ENCODE results near the gene RNF4. TPM values are rescaled to one million over a fixed set of nuclear protein-coding genes. Genes with fewer than 3 reads are reported as not detected.
"Not testable (repeated sequence)": the region's sequence is repeated elsewhere in the genome, so short reads cannot be mapped to it uniquely, and the experiment has no call there.

The RNF4 gene
- total RNA-seq, 1 donor from 2014 or later: 29.2 TPM

DNA sequence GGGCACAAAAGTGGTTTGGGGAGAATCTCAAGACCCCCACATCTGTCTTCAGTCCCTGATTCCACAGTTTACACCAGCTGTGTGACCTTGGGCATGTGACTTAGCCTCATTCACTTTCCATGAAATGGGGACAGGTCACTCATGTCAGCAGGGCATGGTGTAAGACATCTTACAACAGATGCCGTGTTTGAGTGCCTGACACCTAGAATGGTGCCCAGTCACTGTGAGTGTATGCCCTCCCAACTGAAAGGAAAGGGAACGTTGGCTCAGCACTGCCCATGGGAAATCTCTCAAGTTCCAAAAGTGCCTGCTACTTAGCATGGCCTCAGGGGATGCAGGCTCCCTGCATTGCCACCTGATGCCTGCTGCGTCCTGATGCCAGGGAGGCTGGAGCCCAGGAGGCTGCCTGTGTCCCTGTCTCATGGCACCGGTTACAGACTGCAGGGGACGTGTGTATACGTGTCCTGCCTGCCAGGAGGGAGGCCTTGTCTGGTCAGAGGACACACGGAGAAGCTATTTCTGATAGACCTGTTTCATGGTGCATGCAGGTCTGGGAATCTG is 32.2 kb downstream of the RNF4 start:
- Histone ChIP-seq H3K9me3 (ENCODE audit: control insufficient read depth in 3 of 3, low read length in 3 of 3) (no peaks in the 10 kb centered on the region), H3K9ac (ENCODE audit: low read depth in 1 of 3, low read length in 3 of 3) (no peak overlapping the region), H3K36me3 (ENCODE audit: control insufficient read depth in 3 of 3, insufficient read depth in 3 of 3, low read length in 3 of 3) (peaks cover 23 to 35% (median 33%) of the 10 kb centered on the region in 3 donors), H3K4me3 (ENCODE audit: low read length in 3 of 3) (no peak overlapping the region), H3K27ac (ENCODE audit: low read depth, low read length) (no peak overlapping the region), H3K27me3 (ENCODE audit: control insufficient read depth in 3 of 3, insufficient read depth in 3 of 3, low read length in 3 of 3) (no peaks in the 10 kb centered on the region), H3K4me1 (ENCODE audit: control insufficient read depth in 3 of 3, insufficient read depth in 3 of 3, low read length in 3 of 3) (peaks cover 3 to 8% (median 4%) of the 10 kb centered on the region in 3 donors)

- Histone ChIP-seq H3K4me1 (ENCODE audit: control insufficient read depth in 3 of 3, insufficient read depth in 3 of 3, low read length in 3 of 3) (peaks cover 3 to 8% (median 4%) of the 10 kb centered on the region in 3 donors), H3K4me3 (ENCODE audit: low read length in 3 of 3) (no peak overlapping the region), H3K9me3 (ENCODE audit: control insufficient read depth in 3 of 3, low read length in 3 of 3) (no peaks in the 10 kb centered on the region), H3K27ac (ENCODE audit: low read depth, low read length) (no peak overlapping the region), H3K9ac (ENCODE audit: low read depth in 1 of 3, low read length in 3 of 3) (no peak overlapping the region), H3K36me3 (ENCODE audit: control insufficient read depth in 3 of 3, insufficient read depth in 3 of 3, low read length in 3 of 3) (peaks cover 20 to 37% (median 33%) of the 10 kb centered on the region in 3 donors), H3K27me3 (ENCODE audit: control insufficient read depth in 3 of 3, insufficient read depth in 3 of 3, low read length in 3 of 3) (no peaks in the 10 kb centered on the region)
Observed at GRCh38 chr4:2503809-2504208, 34.9 kb downstream of the RNF4 start.

DNA sequence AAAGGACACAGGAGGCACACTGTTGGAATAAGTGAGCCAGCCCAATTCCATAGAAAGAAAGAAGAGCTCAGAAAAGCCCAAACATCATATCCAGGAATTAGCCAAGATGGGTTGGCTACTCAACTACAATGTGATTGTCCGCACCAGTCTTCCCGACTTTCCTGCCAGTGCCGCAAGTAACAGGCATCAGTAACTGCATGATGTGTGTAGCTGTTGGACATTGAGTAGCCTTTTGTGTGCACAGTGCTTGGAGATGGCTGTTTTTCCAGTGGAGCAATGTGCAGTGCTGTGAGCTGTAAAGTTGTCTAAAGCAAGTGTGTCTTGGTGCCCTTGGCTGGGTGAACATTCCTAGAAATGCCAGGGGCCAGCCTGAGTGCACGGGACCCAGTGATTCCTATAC is 38.4 kb downstream of the RNF4 start:
- Histone ChIP-seq H3K4me1 (ENCODE audit: control insufficient read depth in 3 of 3, insufficient read depth in 3 of 3, low read length in 3 of 3) (no peaks in the 10 kb centered on the region), H3K4me3 (ENCODE audit: low read length in 3 of 3) (no peak overlapping the region), H3K9me3 (ENCODE audit: control insufficient read depth in 3 of 3, low read length in 3 of 3) (no peaks in the 10 kb centered on the region), H3K27ac (ENCODE audit: low read depth, low read length) (no peak overlapping the region), H3K27me3 (ENCODE audit: control insufficient read depth in 3 of 3, insufficient read depth in 3 of 3, low read length in 3 of 3) (no peaks in the 10 kb centered on the region), H3K9ac (ENCODE audit: low read depth in 1 of 3, low read length in 3 of 3) (no peak overlapping the region), H3K36me3 (ENCODE audit: control insufficient read depth in 3 of 3, insufficient read depth in 3 of 3, low read length in 3 of 3) (peaks cover 21 to 23% (median 22%) of the 10 kb centered on the region in 3 donors)

- Histone ChIP-seq H3K9me3 (ENCODE audit: control insufficient read depth in 3 of 3, low read length in 3 of 3) (no peaks in the 10 kb centered on the region), H3K27me3 (ENCODE audit: control insufficient read depth in 3 of 3, insufficient read depth in 3 of 3, low read length in 3 of 3) (no peaks in the 10 kb centered on the region), H3K27ac (ENCODE audit: low read depth, low read length) (no peak overlapping the region), H3K9ac (ENCODE audit: low read depth in 1 of 3, low read length in 3 of 3) (no peak overlapping the region), H3K4me3 (ENCODE audit: low read length in 3 of 3) (no peak overlapping the region), H3K4me1 (ENCODE audit: control insufficient read depth in 3 of 3, insufficient read depth in 3 of 3, low read length in 3 of 3) (no peaks in the 10 kb centered on the region), H3K36me3 (ENCODE audit: control insufficient read depth in 3 of 3, insufficient read depth in 3 of 3, low read length in 3 of 3) (peaks cover 26 to 27% (median 26%) of the 10 kb centered on the region in 3 donors)
Observed at GRCh38 chr4:2507855-2508254, 38.9 kb downstream of the RNF4 start.

DNA sequence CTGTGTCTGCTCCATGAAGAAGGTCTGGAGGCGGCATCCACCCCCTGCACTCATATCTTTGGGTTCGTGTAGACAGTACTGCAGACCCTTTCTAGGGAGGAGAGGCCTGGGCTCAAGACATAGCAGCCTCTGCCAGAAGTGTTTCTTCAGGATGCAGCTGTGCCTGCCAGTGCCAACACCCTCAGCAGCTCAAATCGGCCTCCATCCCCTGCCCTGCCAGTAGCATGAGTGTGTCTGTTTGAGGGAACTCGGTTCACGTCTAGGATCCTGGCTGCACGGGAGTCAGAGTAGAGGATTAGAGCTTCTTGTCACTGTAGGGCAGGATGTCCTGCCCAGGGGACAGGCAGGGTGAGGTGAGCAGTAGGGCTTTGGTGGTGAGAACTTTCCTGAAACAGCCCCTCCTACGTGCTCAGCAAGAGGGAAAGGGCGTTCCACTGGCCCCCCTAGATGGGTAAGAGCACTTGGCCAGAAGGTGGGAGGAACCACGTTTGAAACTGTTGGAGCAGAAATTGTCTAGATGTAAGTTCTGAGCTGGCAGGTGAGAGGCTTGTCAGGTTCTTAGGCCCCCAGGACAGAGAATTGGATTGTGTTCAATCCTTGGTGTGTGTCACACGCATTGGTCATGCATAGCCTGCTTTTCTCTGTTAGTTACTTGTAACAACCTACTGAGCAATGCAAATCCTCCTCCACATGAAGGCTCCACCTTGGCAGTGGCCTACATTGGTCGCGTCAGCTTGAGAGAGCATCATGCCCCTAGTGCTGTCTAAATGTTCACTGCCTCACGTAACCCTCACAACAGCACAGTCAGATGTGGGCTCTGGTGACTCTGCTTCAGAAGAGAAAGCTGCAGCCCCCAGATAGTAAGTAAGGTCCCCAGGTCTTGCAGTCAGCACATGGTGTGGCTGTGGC is 41.7 kb downstream of the RNF4 start:
- Histone ChIP-seq H3K27ac (ENCODE audit: low read depth, low read length) (no peak overlapping the region), H3K4me3 (ENCODE audit: low read length in 3 of 3) (no peak overlapping the region), H3K36me3 (ENCODE audit: control insufficient read depth in 3 of 3, insufficient read depth in 3 of 3, low read length in 3 of 3) (peaks cover 36 to 45% (median 38%) of the 10 kb centered on the region in 3 donors), H3K4me1 (ENCODE audit: control insufficient read depth in 3 of 3, insufficient read depth in 3 of 3, low read length in 3 of 3) (no peaks in the 10 kb centered on the region), H3K9ac (ENCODE audit: low read depth in 1 of 3, low read length in 3 of 3) (no peak overlapping the region), H3K9me3 (ENCODE audit: control insufficient read depth in 3 of 3, low read length in 3 of 3) (no peaks in the 10 kb centered on the region), H3K27me3 (ENCODE audit: control insufficient read depth in 3 of 3, insufficient read depth in 3 of 3, low read length in 3 of 3) (no peaks in the 10 kb centered on the region)

DNA sequence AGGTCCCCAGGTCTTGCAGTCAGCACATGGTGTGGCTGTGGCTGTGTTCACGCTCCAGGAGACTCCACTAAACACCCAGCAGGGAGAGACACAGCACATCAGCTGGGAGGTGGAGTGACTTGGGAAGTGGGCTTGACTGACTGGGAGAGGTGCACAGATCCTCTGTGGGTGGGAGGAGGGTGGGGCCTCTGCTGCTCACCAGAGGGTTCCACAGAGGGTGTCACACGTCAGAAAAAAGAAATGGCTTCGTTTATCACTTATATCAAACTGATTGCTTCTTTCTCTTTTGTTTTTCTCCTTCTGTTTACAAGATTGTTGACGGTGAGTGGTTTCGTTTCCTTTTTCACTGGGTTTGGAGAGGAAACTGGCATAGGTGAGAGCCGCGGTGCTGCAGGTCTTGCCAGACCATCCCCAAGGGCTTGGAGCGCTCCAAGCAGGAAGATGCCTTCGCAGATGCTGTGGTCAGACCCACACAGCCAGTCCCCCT is 42.8 kb downstream of the RNF4 start:
- Histone ChIP-seq H3K9ac (ENCODE audit: low read depth in 1 of 3, low read length in 3 of 3) (no peak overlapping the region), H3K4me1 (ENCODE audit: control insufficient read depth in 3 of 3, insufficient read depth in 3 of 3, low read length in 3 of 3) (peaks cover 10% of the 10 kb centered on the region in 3 donors), H3K4me3 (ENCODE audit: low read length in 3 of 3) (no peak overlapping the region), H3K9me3 (ENCODE audit: control insufficient read depth in 3 of 3, low read length in 3 of 3) (no peaks in the 10 kb centered on the region), H3K36me3 (ENCODE audit: control insufficient read depth in 3 of 3, insufficient read depth in 3 of 3, low read length in 3 of 3) (peaks cover 36 to 45% (median 38%) of the 10 kb centered on the region in 3 donors), H3K27me3 (ENCODE audit: control insufficient read depth in 3 of 3, insufficient read depth in 3 of 3, low read length in 3 of 3) (no peaks in the 10 kb centered on the region), H3K27ac (ENCODE audit: low read depth, low read length) (no peak overlapping the region)

GRCh38 chr4:2512396-2513135 is 43.7 kb downstream of the RNF4 start:
- Histone ChIP-seq H3K36me3 (ENCODE audit: control insufficient read depth in 3 of 3, insufficient read depth in 3 of 3, low read length in 3 of 3) (peaks cover 33 to 39% (median 34%) of the 10 kb centered on the region in 3 donors), H3K9ac (ENCODE audit: low read depth in 1 of 3, low read length in 3 of 3) (no peak overlapping the region), H3K4me3 (ENCODE audit: low read length in 3 of 3) (no peak overlapping the region), H3K4me1 (ENCODE audit: control insufficient read depth in 3 of 3, insufficient read depth in 3 of 3, low read length in 3 of 3) (peaks cover 10% of the 10 kb centered on the region in 3 donors), H3K9me3 (ENCODE audit: control insufficient read depth in 3 of 3, low read length in 3 of 3) (no peaks in the 10 kb centered on the region), H3K27ac (ENCODE audit: low read depth, low read length) (no peak overlapping the region), H3K27me3 (ENCODE audit: control insufficient read depth in 3 of 3, insufficient read depth in 3 of 3, low read length in 3 of 3) (no peaks in the 10 kb centered on the region)

GRCh38 chr4:2514193-2514592 is 45.3 kb downstream of the RNF4 start:
- not testable (repeated sequence) for H3K27ac ChIP-seq (ENCODE audit: low read depth, low read length); H3K9ac ChIP-seq (ENCODE audit: low read depth in 1 of 3, low read length in 3 of 3); H3K9me3 ChIP-seq (ENCODE audit: control insufficient read depth in 3 of 3, low read length in 3 of 3); H3K4me3 ChIP-seq (ENCODE audit: low read length in 3 of 3); H3K27me3 ChIP-seq (ENCODE audit: control insufficient read depth in 3 of 3, insufficient read depth in 3 of 3, low read length in 3 of 3)
- Histone ChIP-seq H3K4me1 (ENCODE audit: control insufficient read depth in 3 of 3, insufficient read depth in 3 of 3, low read length in 3 of 3) (peaks cover 10% of the 10 kb centered on the region in 3 donors), H3K36me3 (ENCODE audit: control insufficient read depth in 3 of 3, insufficient read depth in 3 of 3, low read length in 3 of 3) (peaks cover 26 to 36% (median 34%) of the 10 kb centered on the region in 3 donors)

GRCh38 chr4:2514944-2515343 is 46.0 kb downstream of the RNF4 start:
- H3K27me3 ChIP-seq (ENCODE audit: control insufficient read depth in 3 of 3, insufficient read depth in 3 of 3, low read length in 3 of 3); H3K4me3 ChIP-seq (ENCODE audit: low read length in 3 of 3); H3K9me3 ChIP-seq (ENCODE audit: control insufficient read depth in 3 of 3, low read length in 3 of 3); H3K27ac ChIP-seq (ENCODE audit: low read depth, low read length); H3K9ac ChIP-seq (ENCODE audit: low read depth in 1 of 3, low read length in 3 of 3): not testable (repeated sequence)
- peaks cover 26 to 36% (median 33%) of the 10 kb centered on the region in 3 donors for H3K36me3 ChIP-seq (ENCODE audit: control insufficient read depth in 3 of 3, insufficient read depth in 3 of 3, low read length in 3 of 3)
- H3K4me1 ChIP-seq (ENCODE audit: control insufficient read depth in 3 of 3, insufficient read depth in 3 of 3, low read length in 3 of 3): peaks cover 10% of the 10 kb centered on the region in 3 donors
